ENCODE data around the gene CPB1.

CPB1 gene

DNA sequence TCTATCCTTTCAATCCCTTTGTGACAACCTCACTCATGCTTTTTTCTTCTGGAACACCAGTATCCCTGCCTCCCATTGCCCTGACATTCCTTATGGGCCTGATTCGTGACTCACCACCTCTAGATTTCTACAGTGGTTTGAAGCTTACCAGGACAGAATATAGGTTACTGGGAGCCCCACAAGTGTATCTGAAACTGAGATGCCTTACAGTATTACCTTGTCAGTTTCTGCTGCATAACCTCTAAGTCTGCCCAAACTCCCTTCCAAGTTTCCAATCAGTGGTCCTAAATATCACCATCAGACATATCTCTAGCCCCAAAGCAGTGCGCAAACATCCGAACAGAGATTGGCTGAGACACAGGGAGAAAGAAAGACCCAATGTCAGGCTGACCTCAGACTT, 5.6 kb downstream of the CPB1 start:
- DNase-seq, result no peak

GRCh38 chr3:148839805-148840204, 12.2 kb downstream of the CPB1 start:
- no peak for DNase-seq

- no peak for DNase-seq
Observed at GRCh38 chr3:148840451-148840850, 12.8 kb downstream of the CPB1 start.

GRCh38 chr3:148845756-148846395, 18.3 kb downstream of the CPB1 start:
- no peak for DNase-seq

DNA sequence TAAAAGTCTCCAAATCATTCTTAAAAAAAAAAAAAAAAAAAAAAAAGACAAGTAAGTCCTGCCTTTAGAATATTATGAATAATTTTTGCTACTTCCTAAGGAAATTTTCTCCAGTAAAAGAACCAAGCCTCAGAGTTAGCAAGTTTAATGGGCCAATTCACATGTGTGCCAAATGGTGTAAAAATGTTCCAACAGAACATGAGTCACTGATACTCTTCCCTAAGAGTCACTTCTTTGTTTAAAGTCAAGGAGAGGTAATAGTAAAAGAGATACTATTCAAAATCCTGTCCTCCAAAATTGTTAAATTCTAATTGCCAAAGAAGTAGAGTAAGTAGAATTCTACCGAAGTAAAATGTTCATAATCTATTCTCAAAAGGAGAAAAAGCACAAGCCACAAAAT, 19.7 kb downstream of the CPB1 start:
- no peak for DNase-seq

DNA sequence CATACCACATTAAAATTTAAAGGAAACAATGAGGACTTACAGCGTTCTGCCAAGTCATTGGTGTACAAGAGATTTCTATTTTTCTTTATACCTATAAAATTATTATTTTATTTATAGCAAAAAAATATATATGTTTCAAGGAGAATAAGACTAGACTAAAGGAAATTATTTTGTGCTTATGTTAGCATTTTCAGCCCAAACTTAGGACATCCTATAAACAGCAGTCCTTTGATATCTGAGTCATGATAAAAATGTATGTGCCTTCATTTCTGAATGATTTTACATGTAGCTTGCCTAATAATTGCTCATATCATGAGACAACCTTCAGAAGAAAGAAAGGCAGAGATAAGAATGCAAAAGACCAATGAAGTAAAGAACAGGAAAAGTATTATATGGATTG, 20.8 kb downstream of the CPB1 start:
- no peak for DNase-seq

- no peak for DNase-seq
Observed at GRCh38 chr3:148852271-148852992, 24.8 kb downstream of the CPB1 start.

- no peak for DNase-seq
Observed at GRCh38 chr3:148853076-148853475, 25.5 kb downstream of the CPB1 start.

GRCh38 chr3:148854061-148854460, 26.4 kb downstream of the CPB1 start:
- DNase-seq, result no peak

DNA sequence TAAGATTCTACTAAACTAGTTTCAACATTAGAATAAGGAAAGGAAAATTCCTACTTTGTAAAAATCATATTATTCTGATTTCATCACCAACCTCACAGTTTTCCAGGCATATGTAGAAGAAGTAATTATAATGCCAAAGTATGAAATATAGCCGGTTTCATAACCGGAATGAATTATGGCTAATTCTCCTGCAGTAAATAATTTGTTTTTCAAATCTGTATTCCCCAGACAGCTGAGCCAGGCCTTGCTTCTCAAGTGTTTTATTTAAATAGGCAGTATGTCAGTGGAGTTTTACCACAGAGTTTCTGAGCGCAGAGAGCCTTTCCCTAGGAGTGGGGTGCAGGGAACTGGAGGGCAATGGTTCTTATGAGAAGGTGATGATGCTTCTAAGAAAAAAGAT, 28.8 kb downstream of the CPB1 start:
- DNase-seq, result no peak

DNA sequence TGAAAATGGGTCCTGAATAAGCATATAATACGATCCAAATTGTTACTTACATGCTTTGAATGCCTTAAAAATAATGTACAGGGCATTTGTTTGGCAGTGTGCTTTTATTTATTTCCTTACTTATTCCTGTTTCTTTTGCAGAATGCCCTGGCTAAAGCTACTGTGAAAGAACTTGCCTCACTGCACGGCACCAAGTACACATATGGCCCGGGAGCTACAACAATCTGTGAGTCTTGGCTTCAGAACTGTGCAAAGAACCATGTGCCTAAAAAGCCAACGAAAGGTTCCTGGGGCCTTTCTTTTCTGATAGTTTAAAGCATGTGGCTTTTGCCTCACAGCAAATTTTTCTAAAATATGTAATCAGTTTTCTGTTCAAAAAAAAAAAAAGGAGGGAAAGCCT, 29.7 kb downstream of the CPB1 start:
- no peak for DNase-seq

GRCh38 chr3:148861277-148861869, 33.8 kb downstream of the CPB1 start:
- peak; percentile 14 for DNase-seq

DNA sequence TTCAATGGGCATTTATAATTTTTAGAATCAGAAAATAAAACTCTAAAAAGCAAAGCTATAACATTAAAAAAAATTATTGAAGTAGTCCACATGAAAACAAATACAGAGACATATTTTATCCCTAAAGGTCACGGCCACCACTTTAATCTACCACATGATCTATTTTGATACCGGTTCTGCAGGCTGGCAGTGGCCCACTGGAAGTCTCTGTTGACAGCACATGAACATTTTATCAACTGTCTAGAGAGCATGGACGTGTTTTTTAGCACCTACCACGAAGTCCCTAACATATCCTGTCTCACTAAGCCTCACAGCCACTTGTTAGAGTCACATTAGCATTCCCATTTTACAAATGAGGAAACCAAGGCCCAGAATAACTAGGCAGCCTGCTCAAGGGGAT, 35.7 kb downstream of the CPB1 start:
- no peak for DNase-seq

GRCh38 chr3:148863814-148864213, 36.2 kb downstream of the CPB1 start:
- no peak for DNase-seq

GRCh38 chr3:148865049-148865448, 37.4 kb downstream of the CPB1 start, which contains the start of gene CPA3:
Gene CPA3, plus strand, starts transcription at chr3:148865296. Its CDS starts 12 bp downstream, at chr3:148865308.
- DNase-seq, result no peak

DNA sequence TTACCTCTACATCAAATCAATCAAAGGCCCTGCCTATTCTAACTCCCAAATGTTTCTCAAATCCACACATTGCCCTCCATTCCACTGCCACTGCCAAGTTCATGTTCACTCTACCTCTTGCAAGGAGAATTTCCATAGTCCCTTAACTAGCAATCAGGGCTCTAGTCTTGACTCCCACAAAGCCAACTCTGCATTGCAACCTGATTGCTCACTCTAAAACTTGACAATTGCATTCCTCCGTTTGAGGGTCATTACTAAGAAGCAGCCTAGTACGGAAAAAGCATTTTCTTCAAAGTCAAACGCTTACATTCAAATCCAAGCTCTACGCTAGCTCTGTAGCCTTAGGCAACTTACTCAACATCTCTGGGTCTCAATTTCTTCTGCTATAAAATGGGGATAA, 38.6 kb downstream of the CPB1 start:
- DNase-seq, result no peak

DNA sequence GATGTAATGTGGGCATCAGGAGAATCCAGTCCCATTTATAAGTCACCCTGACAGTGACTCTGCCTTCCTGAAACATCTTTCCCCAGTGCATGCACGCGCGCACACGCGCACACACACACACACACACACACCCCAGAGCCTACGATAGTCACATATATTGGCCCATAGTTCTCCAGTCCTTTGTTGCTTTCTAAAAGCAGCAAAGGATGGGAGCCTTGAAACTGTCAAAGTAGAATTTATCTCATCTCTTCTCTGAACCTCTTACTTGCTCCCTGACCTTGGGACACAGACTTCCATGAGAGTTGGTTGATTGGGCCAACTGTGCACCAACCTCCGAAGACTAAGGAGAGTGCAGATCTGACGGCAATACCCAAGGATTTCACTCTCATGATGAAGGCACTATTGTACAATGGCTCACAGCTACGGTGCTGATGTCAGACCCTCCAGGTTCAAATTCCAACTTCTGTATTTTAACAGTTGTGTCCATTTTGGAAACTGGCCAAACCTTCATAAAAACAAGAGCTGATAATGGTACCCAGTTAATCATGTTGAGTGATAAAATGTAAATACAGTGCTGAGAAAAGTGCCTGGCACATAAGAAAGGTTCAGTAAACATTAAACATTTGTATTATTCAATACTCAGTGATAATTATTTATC, 45.8 kb downstream of the CPB1 start:
- no peak for DNase-seq

- no peak for DNase-seq
Observed at GRCh38 chr3:148873977-148874376, 46.4 kb downstream of the CPB1 start.

- no peak for DNase-seq
Observed at GRCh38 chr3:148878095-148878494, 50.5 kb downstream of the CPB1 start.

DNA sequence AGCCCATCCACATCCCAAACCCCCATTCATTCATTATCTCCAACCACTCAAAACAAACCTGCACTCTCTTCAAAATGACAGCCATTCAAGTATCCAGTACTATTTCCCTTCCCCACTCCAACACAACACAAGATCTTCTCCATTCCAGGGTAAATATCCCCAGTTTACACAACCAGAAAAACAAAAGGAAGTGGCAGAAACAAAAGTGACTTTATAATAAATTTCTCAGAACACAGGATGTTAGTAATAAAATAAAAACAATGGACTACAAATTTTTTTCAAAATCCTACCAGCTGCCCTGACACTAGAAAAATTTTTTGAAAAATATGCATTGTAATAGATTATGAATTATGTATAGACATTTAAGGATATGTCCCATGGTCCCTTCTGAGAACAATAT, 51.6 kb downstream of the CPB1 start:
- no peak for DNase-seq

DNA sequence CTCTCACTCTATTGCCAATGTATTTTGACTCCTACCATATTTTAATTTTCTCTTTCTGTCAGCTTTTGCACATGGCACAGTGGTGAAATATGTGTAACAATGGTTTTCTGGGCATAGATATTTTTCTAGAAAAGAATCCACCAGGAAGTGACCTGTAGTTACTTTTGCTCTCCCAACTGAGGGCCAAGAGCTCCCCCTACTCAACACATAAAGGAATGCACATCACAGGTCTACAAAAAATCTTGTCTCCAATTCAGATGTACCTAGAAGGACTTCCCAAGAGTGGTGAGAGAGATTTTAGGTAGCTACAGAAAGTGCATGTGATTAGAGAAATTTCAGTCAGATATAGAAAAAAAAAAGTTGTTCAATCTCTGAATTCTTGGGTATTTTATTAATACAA, 53.1 kb downstream of the CPB1 start:
- DNase-seq, result no peak

DNA sequence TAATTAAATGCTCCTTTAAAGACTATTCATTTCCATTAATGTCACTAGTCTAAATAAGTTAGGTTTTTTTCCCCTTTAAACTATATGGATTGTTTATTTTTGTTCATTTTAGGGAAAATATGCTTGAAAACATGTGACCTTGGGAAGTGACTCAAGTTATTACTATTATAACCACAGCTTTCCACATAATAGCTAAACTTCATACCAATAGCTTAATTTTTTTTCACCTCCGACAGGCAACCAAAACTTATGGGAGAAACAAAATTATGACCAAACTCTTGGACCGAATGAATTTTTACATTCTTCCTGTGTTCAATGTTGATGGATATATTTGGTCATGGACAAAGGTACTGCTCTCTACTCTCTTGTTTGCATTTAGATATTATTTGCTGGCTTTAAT, 53.7 kb downstream of the CPB1 start:
- DNase-seq, result no peak

- DNase-seq, result no peak
Observed at GRCh38 chr3:148882288-148882687, 54.7 kb downstream of the CPB1 start.

DNA sequence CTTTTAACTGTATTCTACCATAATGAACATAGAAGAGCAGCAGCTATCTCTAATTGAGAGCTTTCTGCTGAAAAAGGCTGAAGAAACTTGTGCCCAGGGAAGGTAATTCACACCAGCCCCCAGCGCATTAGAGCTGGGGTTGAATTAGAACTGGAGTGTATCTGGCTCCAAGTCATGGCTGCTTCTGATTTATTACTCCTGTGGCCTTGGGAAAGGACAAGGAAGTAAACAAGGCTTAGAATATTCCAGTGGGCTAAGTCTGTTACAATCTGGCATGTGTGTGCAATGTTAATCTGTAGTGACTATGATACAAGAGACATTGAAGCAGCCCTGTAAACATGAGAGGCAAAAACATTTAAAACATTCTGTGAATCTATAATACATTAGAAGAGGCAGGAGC, 55.6 kb downstream of the CPB1 start:
- DNase-seq, result no peak

Measured in NCI-H1417 treated with DMSO at 0.1 percent for 48 hours (cell line).